Measurements from ENCODE around the gene PARP11. TPM values are rescaled to one million over a fixed set of nuclear protein-coding genes. Genes with fewer than 3 reads are reported as not detected.

The PARP11 gene
- total and polyA plus RNA-seq, 2 of the 8 experiments (the other 6 are each of a cell fraction or from before 2014, with no cell fraction given) = 4.2 to 13.3 TPM

GRCh38 chr12:3771853-3772252 is 101.3 kb downstream of the PARP11 start:
- Histone ChIP-seq H4K91ac (replicated peaks; ENCODE audit: insufficient read length, low read length) (no peak overlapping the region), H2BK20ac (ENCODE audit: low read length) (no peak overlapping the region), H3K36me3 (ENCODE audit: control insufficient read depth in 2 of 4, insufficient read depth in 4 of 4, low read length in 3 of 4) (no peaks in the 10 kb centered on the region), H3K79me2 (ENCODE audit: control insufficient read depth in 1 of 2, insufficient read depth in 2 of 2, low read length in 2 of 2) (no peaks in the 10 kb centered on the region), H3K18ac (ENCODE audit: extremely low read depth, low read length) (no peak overlapping the region), H2BK5ac (ENCODE audit: low read depth, low read length) (no peak overlapping the region), H3K14ac (ENCODE audit: insufficient read length) (no peak overlapping the region), H3K27ac (ENCODE audit: low read depth, low read length) (no peak overlapping the region), H3K79me1 (ENCODE audit: low read depth, low read length) (no peaks in the 10 kb centered on the region), H4K20me1 (replicated peaks in 1 of 2; ENCODE audit: control insufficient read depth in 1 of 2, insufficient read depth in 2 of 2, low read length in 2 of 2) (no peaks in the 10 kb centered on the region), H3K27me3 (replicated peaks in 1 of 4; ENCODE audit: control insufficient read depth in 3 of 4, extremely low read depth in 1 of 4, insufficient read depth in 3 of 4, low read length in 3 of 4) (no peaks in the 10 kb centered on the region), H3K4me2 (ENCODE audit: insufficient read depth in 1 of 2, low read depth in 2 of 2, low read length in 2 of 2) (no peak overlapping the region), H3K4ac (replicated peaks; ENCODE audit: insufficient read length, low read depth, low read length) (no peak overlapping the region), H4K8ac (ENCODE audit: extremely low read depth, insufficient read depth, low read length) (no peak overlapping the region), H3K4me1 (replicated peaks in 1 of 4; ENCODE audit: control insufficient read depth in 3 of 4, insufficient read depth in 4 of 4, low read length in 3 of 4) (peaks cover 0 to 4% (median 0%) of the 10 kb centered on the region in 4 experiments; a peak in 1 of 7 replicates), H3K23me2 (ENCODE audit: low read depth, low read length) (no peaks in the 10 kb centered on the region), H4K5ac (ENCODE audit: insufficient read length, low read depth, low read length) (no peak overlapping the region), H2BK12ac (ENCODE audit: low read depth, low read length) (no peak overlapping the region), H2AFZ (ENCODE audit: low read length) (no peak overlapping the region), H3K9ac (replicated peaks in 1 of 4; ENCODE audit: extremely low read depth in 1 of 4, low read depth in 3 of 4, low read length in 3 of 4) (no peak overlapping the region), H2BK120ac (replicated peaks; ENCODE audit: low read depth, low read length) (no peak overlapping the region), H3K56ac (replicated peaks; ENCODE audit: insufficient read length, low read depth, low read length) (no peak overlapping the region), H3K4me3 (ENCODE audit: extremely low read depth in 1 of 4, insufficient read depth in 2 of 4, low read depth in 3 of 4, low read length in 4 of 4) (no peak overlapping the region), H2AK5ac (ENCODE audit: low read depth, low read length) (no peak overlapping the region), H3K9me3 (ENCODE audit: insufficient read depth in 2 of 2, low read depth in 1 of 2, low read length in 1 of 2) (no peaks in the 10 kb centered on the region), H3K23ac (ENCODE audit: insufficient read length) (no peak overlapping the region), H2BK15ac (ENCODE audit: low read length) (no peak overlapping the region)
- no peak for TF ChIP-seq CBX8 (IDR thresholded peaks at IDR 0.05; ENCODE audit: borderline replicate concordance, low read depth, low read length)
- no peak for TF ChIP-seq SP4 (IDR thresholded peaks at IDR 0.05; ENCODE audit: low read length)
- no peak for TF ChIP-seq SP2 (IDR thresholded peaks at IDR 0.05; ENCODE audit: low read length)
- POLR2A ChIA-PET (ENCODE audit: partially characterized antibody) = no interaction called here
- WGBS, 2 experiments (ENCODE audit: extremely low coverage in 1 of 2, insufficient coverage in 1 of 2, insufficient read length in 1 of 2, insufficient replicate concordance in 2 of 2, low coverage in 1 of 2, low lambda C conversion rate in 2 of 2, missing lambda C conversion rate in 1 of 2) = 91% methylated on average over 1 of the region's 1 CpG; no CpG with 5 or more reads in 1 of the 2 experiments
- FAIRE-seq (no peak), DNase-seq (ENCODE audit: low read depth in 1 of 2, low spot score in 2 of 2) (no peak)
- CTCF ChIA-PET (ENCODE audit: partially characterized antibody) = interaction anchor here (0.6 to 8.9 kb wide), 8 partner anchors 18 to 472 kb away, joined by 3 to 57 read pairs (median 4); no protein-coding TSS in a partner anchor
